ENCODE measurements around the gene ROBO2.

DNA sequence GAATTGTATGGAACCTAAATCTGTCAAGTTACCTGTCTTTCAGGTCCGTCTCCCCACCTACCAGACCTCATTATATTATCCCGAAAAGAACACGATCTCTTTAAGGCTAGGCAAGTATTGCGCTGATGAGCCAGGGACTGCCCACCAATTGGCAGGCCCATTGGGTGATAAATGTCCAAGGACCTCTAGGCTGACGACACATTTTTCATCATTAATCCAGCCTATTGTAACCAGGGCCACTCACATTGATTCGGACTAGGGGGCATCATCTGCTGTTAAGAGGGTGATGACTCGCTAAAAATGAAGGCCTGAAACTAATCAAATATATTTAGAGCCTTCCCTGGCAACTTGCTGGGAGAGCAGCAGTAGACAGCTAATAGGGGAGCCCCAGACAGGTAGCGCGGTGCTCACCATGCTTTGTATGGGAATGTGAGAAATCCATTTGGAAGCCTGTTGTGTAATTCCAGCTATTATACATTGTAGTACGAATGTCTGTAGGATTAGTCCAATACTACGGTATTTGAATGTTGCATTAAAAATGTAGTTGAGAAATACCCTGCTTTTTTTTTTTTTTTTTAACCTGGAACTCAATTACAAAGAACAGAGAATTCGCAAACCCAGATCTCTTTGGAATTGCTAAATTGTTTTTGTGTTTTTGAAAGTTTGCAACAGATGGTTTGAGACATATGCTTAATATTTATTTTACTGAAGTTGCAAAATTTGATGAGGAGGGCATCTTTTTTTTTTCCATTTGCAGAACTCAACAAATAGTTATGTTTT, 156.1 kb downstream of the ROBO2 start:
- TF ChIP-seq EZH2 (IDR thresholded peaks at IDR 0.05; ENCODE audit: low read depth, unreplicated experiment), result no peak
- TF ChIP-seq, protein P1, sequence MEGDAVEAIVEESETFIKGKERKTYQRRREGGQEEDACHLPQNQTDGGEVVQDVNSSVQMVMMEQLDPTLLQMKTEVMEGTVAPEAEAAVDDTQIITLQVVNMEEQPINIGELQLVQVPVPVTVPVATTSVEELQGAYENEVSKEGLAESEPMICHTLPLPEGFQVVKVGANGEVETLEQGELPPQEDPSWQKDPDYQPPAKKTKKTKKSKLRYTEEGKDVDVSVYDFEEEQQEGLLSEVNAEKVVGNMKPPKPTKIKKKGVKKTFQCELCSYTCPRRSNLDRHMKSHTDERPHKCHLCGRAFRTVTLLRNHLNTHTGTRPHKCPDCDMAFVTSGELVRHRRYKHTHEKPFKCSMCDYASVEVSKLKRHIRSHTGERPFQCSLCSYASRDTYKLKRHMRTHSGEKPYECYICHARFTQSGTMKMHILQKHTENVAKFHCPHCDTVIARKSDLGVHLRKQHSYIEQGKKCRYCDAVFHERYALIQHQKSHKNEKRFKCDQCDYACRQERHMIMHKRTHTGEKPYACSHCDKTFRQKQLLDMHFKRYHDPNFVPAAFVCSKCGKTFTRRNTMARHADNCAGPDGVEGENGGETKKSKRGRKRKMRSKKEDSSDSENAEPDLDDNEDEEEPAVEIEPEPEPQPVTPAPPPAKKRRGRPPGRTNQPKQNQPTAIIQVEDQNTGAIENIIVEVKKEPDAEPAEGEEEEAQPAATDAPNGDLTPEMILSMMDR (conservative IDR thresholded peaks at IDR 0.05; ENCODE audit: low read depth in 2 of 2), result no peak
- no peak for TF ChIP-seq EZH2phosphoT487 (IDR thresholded peaks at IDR 0.05; ENCODE audit: unreplicated experiment)
- TF ChIP-seq POLR2AphosphoS5 (IDR thresholded peaks at IDR 0.05; ENCODE audit: low read depth), result no peak
- TF ChIP-seq, protein P2, sequence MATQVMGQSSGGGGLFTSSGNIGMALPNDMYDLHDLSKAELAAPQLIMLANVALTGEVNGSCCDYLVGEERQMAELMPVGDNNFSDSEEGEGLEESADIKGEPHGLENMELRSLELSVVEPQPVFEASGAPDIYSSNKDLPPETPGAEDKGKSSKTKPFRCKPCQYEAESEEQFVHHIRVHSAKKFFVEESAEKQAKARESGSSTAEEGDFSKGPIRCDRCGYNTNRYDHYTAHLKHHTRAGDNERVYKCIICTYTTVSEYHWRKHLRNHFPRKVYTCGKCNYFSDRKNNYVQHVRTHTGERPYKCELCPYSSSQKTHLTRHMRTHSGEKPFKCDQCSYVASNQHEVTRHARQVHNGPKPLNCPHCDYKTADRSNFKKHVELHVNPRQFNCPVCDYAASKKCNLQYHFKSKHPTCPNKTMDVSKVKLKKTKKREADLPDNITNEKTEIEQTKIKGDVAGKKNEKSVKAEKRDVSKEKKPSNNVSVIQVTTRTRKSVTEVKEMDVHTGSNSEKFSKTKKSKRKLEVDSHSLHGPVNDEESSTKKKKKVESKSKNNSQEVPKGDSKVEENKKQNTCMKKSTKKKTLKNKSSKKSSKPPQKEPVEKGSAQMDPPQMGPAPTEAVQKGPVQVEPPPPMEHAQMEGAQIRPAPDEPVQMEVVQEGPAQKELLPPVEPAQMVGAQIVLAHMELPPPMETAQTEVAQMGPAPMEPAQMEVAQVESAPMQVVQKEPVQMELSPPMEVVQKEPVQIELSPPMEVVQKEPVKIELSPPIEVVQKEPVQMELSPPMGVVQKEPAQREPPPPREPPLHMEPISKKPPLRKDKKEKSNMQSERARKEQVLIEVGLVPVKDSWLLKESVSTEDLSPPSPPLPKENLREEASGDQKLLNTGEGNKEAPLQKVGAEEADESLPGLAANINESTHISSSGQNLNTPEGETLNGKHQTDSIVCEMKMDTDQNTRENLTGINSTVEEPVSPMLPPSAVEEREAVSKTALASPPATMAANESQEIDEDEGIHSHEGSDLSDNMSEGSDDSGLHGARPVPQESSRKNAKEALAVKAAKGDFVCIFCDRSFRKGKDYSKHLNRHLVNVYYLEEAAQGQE (IDR thresholded peaks at IDR 0.05; ENCODE audit: unreplicated experiment), result no peak
- no peak for TF ChIP-seq NANOG (IDR thresholded peaks at IDR 0.05; ENCODE audit: borderline replicate concordance)
- TF ChIP-seq, protein P3, sequence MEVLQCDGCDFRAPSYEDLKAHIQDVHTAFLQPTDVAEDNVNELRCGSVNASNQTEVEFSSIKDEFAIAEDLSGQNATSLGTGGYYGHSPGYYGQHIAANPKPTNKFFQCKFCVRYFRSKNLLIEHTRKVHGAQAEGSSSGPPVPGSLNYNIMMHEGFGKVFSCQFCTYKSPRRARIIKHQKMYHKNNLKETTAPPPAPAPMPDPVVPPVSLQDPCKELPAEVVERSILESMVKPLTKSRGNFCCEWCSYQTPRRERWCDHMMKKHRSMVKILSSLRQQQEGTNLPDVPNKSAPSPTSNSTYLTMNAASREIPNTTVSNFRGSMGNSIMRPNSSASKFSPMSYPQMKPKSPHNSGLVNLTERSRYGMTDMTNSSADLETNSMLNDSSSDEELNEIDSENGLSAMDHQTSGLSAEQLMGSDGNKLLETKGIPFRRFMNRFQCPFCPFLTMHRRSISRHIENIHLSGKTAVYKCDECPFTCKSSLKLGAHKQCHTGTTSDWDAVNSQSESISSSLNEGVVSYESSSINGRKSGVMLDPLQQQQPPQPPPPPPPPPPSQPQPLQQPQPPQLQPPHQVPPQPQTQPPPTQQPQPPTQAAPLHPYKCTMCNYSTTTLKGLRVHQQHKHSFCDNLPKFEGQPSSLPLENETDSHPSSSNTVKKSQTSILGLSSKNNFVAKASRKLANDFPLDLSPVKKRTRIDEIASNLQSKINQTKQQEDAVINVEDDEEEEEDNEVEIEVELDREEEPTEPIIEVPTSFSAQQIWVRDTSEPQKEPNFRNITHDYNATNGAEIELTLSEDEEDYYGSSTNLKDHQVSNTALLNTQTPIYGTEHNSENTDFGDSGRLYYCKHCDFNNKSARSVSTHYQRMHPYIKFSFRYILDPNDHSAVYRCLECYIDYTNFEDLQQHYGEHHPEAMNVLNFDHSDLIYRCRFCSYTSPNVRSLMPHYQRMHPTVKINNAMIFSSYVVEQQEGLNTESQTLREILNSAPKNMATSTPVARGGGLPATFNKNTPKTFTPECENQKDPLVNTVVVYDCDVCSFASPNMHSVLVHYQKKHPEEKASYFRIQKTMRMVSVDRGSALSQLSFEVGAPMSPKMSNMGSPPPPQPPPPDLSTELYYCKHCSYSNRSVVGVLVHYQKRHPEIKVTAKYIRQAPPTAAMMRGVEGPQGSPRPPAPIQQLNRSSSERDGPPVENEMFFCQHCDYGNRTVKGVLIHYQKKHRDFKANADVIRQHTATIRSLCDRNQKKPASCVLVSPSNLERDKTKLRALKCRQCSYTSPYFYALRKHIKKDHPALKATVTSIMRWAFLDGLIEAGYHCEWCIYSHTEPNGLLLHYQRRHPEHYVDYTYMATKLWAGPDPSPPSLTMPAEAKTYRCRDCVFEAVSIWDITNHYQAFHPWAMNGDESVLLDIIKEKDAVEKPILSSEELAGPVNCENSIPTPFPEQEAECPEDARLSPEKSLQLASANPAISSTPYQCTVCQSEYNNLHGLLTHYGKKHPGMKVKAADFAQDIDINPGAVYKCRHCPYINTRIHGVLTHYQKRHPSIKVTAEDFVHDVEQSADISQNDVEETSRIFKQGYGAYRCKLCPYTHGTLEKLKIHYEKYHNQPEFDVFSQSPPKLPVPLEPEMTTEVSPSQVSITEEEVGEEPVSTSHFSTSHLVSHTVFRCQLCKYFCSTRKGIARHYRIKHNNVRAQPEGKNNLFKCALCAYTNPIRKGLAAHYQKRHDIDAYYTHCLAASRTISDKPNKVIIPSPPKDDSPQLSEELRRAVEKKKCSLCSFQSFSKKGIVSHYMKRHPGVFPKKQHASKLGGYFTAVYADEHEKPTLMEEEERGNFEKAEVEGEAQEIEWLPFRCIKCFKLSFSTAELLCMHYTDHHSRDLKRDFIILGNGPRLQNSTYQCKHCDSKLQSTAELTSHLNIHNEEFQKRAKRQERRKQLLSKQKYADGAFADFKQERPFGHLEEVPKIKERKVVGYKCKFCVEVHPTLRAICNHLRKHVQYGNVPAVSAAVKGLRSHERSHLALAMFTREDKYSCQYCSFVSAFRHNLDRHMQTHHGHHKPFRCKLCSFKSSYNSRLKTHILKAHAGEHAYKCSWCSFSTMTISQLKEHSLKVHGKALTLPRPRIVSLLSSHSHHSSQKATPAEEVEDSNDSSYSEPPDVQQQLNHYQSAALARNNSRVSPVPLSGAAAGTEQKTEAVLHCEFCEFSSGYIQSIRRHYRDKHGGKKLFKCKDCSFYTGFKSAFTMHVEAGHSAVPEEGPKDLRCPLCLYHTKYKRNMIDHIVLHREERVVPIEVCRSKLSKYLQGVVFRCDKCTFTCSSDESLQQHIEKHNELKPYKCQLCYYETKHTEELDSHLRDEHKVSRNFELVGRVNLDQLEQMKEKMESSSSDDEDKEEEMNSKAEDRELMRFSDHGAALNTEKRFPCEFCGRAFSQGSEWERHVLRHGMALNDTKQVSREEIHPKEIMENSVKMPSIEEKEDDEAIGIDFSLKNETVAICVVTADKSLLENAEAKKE (CRISPR knock-in tag; IDR thresholded peaks at IDR 0.05), result no peak
- no peak for TF ChIP-seq ZNF331 (CRISPR knock-in tag; IDR thresholded peaks at IDR 0.05; ENCODE audit: low read depth)
- TF ChIP-seq STAT1 (IDR thresholded peaks at IDR 0.05; ENCODE audit: unreplicated experiment), result no peak
